KMS-11 (cell line): Measurements from ENCODE around the gene SRR.
A peak's percentile ranks its signal among the peaks of the same experiment; 100 is the strongest.

Source experiments
- H2AFZ ChIP-seq: fragments of 200-600 bp; sonication (generic); 2 replicates; pipeline ENCODE4 v1.6.1; 2016; ENCODE audit warnings: antibody characterized with exemption, mixed run types, low read depth
- H3K27ac ChIP-seq: fragments of 200-600 bp; sonication (generic); 2 replicates; pipeline ENCODE4 v1.6.1; 2016; ENCODE audit warnings: mild to moderate bottlenecking, mixed run types
- H3K27me3 ChIP-seq: fragments of 200-600 bp; sonication (generic); 2 replicates; pipeline ENCODE4 v1.6.1; 2017; ENCODE audit warnings: mild to moderate bottlenecking, low read depth, mixed run types, moderate library complexity; ENCODE audit not compliant: insufficient read depth
- H3K36me3 ChIP-seq: fragments of 200-600 bp; sonication (generic); 2 replicates; pipeline ENCODE4 v1.6.1; 2017; ENCODE audit warnings: mild to moderate bottlenecking, mixed run types; ENCODE audit not compliant: insufficient read depth
- H3K4me1 ChIP-seq: fragments of 200-600 bp; sonication (generic); 2 replicates; pipeline ENCODE4 v1.6.1; 2016; ENCODE audit warnings: mild to moderate bottlenecking, low read depth, mixed run types; ENCODE audit not compliant: poor library complexity, severe bottlenecking
- H3K4me2 ChIP-seq: fragments of 200-600 bp; sonication (generic); 2 replicates; pipeline ENCODE4 v1.7.0; 2016; ENCODE audit warnings: mild to moderate bottlenecking, mixed run types
- H3K4me3 ChIP-seq: fragments of 200-600 bp; sonication (generic); IDR thresholded peaks from 2 replicates; pipeline ENCODE4 v1.6.1; 2017; ENCODE audit warnings: low read depth, low read length, mixed read lengths; ENCODE audit not compliant: insufficient read depth
- H3K79me2 ChIP-seq: fragments of 200-600 bp; sonication (generic); 2 replicates; pipeline ENCODE4 v1.6.1; 2016; ENCODE audit warnings: low read depth, mixed run types; ENCODE audit not compliant: insufficient read depth
- H3K9ac ChIP-seq: fragments of 200-600 bp; sonication (generic); 2 replicates; pipeline ENCODE4 v1.6.1; 2016; ENCODE audit warnings: mild to moderate bottlenecking, mixed run types
- H4K20me1 ChIP-seq: fragments of 200-600 bp; sonication (generic); 2 replicates; pipeline ENCODE4 v1.6.1; 2016; ENCODE audit warnings: mild to moderate bottlenecking, mixed run types; ENCODE audit not compliant: insufficient read depth
- CTCF ChIP-seq: fragments of 200-600 bp; sonication (generic); conservative IDR thresholded peaks from 2 replicates; pipeline ENCODE4 v1.6.1; 2017; ENCODE audit warnings: low read depth, mild to moderate bottlenecking, antibody characterized with exemption, low read length, moderate library complexity, mixed read lengths

SRR gene

GRCh38 chr17:2338315-2338657, 34.5 kb downstream of the SRR start:
- no peaks in the 10 kb centered on the region for H4K20me1 ChIP-seq
- TF ChIP-seq CTCF: no peak
- peak overlapping the region; percentile 78; the same call in 1 of the 2 replicates for H2AFZ ChIP-seq
- H3K4me3 ChIP-seq: no peak overlapping the region
- no peak overlapping the region for H3K27ac ChIP-seq
- no peak overlapping the region for H3K9ac ChIP-seq
- peaks cover 27% of the 10 kb centered on the region for H3K79me2 ChIP-seq
- peak overlapping the region; percentile 39; the same call in 1 of the 2 replicates for H3K4me2 ChIP-seq
- peaks cover 19% of the 10 kb centered on the region for H3K4me1 ChIP-seq
- H3K27me3 ChIP-seq: no peaks in the 10 kb centered on the region
- 0 out of 2 replicates have a peak, but pooled peaks cover 5% of the 10 kb centered on the region for H3K36me3 ChIP-seq

- no peaks in the 10 kb centered on the region for H3K4me1 ChIP-seq
- no peak overlapping the region for H3K9ac ChIP-seq
- no peak overlapping the region for H3K27ac ChIP-seq
- H2AFZ ChIP-seq: no peak overlapping the region
- no peak for TF ChIP-seq CTCF
- H3K79me2 ChIP-seq: no peaks in the 10 kb centered on the region
- H3K4me3 ChIP-seq: no peak overlapping the region
- no peaks in the 10 kb centered on the region for H3K27me3 ChIP-seq
- no peaks in the 10 kb centered on the region for H4K20me1 ChIP-seq
- H3K4me2 ChIP-seq: no peak overlapping the region
- H3K36me3 ChIP-seq: no peaks in the 10 kb centered on the region
These were observed 39.7 kb downstream of the SRR start for GRCh38 chr17:2343421-2343820.

DNA sequence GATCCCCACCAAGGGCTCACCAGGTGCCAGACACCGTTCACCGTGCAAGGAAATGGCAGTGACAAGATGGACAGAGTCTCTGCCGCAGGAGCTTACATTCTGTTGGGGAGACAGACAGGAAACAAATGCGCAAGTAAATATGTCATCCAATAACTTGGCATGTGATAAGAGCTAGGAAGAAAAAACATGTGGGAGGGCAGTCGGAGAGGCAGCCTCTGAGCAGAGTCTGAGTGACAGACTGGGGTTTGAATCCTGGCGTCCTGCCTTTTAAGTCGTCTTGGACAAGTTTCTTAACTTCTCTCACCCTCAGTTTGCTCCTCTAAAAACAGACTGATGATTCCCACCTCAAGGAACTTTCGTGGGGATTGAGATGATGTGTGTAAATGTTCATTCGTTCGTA, 40.8 kb downstream of the SRR start:
- no peak overlapping the region for H3K4me2 ChIP-seq
- no peaks in the 10 kb centered on the region for H3K36me3 ChIP-seq

GRCh38 chr17:2346475-2346874, 42.7 kb downstream of the SRR start:
- Histone ChIP-seq H3K4me2 (no peak overlapping the region), H3K27me3 (no peaks in the 10 kb centered on the region), H3K4me1 (no peaks in the 10 kb centered on the region), H4K20me1 (no peaks in the 10 kb centered on the region), H3K9ac (no peak overlapping the region), H3K27ac (no peak overlapping the region), H2AFZ (no peak overlapping the region), H3K79me2 (no peaks in the 10 kb centered on the region), H3K4me3 (no peak overlapping the region), H3K36me3 (no peaks in the 10 kb centered on the region)
- TF ChIP-seq CTCF: no peak

More for the DNA sequence above, 40.8 kb downstream of the SRR start:
- H3K4me1 ChIP-seq: no peaks in the 10 kb centered on the region
- no peak overlapping the region for H3K27ac ChIP-seq
- no peaks in the 10 kb centered on the region for H3K79me2 ChIP-seq
- H3K4me3 ChIP-seq: no peak overlapping the region
- no peaks in the 10 kb centered on the region for H4K20me1 ChIP-seq
- no peak for TF ChIP-seq CTCF
- H3K27me3 ChIP-seq: no peaks in the 10 kb centered on the region
- H2AFZ ChIP-seq: no peak overlapping the region
- no peak overlapping the region for H3K9ac ChIP-seq
